Stimulated activated CD4-positive, alpha-beta T cell treated with anti-CD3 and anti-CD28 coated beads, Interleukin-1b, Interleukin-23, amount 100 ng/mL, for 24 hours (primary cell): ENCODE results near the gene RET.

Source experiments
- DNase-seq, 4 experiments: peaks; one replicate each; pipeline ENCODE4 v3.0.0-alpha.2; 2020; ENCODE audit warnings: low read depth in 4 of 4, low spot score in 1 of 4

Gene RET

DNA sequence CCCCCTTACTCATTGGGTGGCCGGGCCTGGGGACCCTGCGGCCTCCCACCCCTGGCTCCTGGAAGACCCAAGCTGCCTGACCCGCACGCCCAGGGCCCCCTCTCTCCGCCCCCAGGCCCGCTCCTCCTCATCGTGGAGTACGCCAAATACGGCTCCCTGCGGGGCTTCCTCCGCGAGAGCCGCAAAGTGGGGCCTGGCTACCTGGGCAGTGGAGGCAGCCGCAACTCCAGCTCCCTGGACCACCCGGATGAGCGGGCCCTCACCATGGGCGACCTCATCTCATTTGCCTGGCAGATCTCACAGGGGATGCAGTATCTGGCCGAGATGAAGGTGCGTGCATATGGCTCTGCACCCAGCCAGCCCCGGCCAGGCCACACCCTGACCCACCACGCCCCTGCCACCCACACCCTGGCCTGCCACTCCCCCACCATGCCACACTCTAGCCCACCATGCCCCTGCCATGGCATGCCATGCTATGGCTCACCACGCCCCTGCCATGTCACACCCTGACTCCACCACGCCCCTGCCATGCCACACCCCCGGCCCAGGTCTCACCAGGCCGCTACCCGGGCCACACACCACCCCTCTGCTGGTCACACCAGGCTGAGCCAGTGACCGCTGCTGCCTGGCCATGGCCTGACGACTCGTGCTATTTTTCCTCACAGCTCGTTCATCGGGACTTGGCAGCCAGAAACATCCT is 42.7 kb downstream of the RET start:
- no peak for DNase-seq

DNA sequence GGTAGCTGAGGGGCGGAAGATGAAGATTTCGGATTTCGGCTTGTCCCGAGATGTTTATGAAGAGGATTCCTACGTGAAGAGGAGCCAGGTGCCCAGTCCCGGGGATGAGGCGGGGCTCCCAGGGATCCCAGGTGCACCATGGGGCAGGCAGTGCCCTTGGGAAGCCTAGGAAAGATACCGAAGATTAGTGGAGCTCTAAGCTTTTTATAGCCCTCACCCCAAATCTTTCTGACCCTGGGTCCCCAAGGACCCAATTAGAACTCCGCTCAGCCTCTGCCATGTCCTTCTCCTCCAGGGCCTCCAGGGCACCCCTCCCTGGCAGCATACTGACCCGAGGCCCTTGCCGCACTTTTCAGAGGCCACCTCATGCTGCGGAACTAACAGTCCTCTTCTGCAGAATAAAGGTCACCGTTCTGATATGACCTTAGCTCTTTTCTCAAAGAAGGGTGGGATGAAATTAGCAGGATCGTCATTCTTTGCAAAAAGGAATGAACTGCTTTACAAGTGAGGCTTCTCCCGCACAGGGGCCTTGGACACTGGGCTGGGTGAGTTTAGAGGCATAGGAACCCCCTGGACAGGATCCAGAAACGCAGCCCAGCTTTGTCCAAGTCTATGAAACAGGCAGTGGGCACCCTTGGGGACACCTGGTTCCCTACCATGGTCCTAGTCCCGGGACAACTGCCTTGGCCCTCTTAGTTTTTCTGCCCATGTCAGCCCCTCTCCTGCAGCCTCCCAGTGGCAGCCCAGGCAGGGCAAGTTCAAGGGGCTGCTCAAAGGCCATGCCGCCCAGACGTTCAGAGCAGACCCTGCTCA is 43.5 kb downstream of the RET start:
- no peak for DNase-seq

DNA sequence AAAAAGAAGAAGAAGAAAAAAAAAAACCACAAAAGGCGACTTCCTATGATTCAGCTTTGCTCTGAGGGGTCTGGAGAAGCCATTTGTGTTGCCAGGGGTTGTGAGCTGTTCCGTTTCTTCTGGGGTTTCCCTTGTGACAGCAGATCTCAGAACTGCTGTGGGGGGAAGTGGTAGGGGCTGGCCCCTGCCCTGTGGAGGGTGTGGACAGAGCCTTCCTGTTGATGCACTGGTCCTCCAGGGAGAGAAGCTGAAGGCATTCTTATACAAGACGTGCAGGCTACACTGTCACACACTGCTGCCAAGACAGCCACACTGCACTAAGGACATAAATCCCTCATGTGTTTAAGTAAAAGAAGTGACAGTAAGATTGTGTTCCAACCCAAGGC is 44.1 kb downstream of the RET start:
- DNase-seq: peak in 1 of 4 experiments; percentile 43

DNA sequence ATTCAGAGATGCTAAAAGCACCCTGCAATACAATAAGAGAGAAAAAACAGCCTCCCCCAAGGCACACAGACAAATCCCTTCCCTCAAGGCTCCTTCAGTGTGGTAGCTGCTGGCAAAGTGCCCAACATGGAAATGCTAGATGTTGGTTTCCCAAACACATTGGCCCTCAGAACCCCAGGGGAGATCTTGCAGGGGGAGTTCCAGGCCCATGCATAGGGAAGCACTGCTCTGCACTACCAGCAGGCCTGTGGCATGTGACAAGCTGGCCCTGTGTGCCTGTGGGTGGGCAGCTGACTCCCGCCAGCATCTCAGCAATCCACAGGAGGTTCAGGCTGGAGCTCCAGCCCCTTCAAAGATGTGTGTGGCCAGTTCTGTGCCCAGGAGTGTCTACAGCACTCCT is 44.6 kb downstream of the RET start:
- no peak for DNase-seq

DNA sequence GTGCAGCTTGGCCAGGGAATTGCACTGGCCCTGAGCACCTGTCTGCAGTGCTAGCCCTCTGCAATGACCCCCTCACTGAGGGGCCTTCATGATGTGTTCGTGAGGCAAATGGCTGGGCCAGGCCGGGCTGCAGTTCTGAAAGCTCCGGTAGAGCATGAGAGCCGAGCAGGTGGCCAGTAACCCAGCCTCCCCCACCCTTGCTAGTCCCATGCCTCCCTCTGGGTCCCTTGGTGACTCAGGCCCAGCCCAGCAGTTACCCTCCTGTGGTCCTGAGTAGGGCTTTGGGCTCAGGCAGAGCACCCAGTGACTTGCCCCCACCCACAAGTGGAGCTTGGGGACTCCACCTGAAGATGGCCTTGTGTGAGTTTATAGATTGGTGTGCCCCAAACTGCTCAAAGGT is 45.2 kb downstream of the RET start:
- DNase-seq: no peak

DNA sequence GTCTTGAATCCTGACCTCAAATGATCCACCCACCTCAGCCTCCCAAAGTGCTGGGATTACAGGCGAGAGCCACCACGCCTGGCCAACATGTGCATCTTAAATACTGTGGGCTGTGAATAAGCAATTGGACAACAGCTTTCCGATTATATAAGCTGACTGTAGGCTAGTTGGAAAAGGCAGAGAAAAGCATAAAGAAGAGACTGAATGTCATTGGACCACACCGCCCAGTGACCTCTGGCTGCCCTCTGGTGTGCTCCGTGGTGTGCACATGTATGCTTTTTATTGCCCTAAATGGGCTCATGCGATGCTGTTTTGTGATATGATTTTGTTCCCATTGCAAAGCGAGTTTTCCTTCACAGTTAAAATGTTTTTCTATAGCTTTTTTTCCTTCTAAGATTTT is 46.0 kb downstream of the RET start:
- DNase-seq: no peak

DNA sequence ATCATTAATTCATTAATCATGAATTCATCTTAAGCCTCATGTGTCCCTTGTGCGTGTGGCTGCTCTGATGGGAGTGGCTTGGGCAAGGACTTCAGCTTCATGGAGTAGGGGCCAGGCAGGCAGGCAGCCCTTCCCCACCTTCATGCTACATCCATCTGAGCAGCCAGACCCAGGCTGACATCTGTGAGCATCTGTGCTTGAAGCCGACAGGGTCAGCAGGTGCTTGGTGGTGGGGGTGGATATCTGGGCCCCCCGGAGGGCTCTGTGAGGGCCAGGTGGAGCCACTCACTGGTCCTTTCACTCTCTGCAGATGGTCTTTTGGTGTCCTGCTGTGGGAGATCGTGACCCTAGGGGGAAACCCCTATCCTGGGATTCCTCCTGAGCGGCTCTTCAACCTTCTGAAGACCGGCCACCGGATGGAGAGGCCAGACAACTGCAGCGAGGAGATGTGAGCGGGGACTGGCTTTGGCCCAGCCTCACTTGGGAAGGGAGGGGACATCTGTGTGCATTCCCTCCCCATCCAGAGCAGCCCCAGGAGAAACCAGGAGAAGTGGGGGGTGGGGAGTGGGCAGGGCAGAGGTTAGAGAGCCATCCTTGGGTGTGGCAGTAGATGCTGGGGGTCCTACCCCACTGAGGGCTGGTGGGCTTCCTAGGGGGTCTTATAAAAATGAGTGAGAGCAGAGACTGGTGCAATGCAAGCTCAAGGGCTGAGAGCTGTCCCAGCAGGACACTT is 46.7 kb downstream of the RET start:
- no peak for DNase-seq

DNA sequence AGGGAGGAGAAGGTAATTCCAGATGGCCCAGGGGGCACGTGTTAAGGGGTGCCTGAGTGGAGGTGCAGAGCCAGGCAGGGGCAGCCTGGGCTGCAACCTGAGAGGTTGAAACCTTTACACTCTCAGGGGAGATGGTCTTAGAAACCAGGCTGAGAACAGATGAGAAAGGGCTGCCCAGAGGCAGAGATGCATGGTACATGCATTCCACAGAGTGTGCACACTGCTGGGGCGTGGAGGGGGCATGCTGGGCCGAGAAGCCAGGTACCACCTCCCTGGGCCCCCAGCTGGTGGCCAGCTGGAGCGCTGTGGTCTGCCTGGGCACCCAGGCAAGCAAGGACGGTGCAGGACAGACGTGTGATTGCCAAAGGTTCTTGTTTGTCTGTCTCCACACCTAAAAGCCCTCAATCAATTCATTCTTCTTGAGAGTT is 47.2 kb downstream of the RET start:
- no peak for DNase-seq

DNA sequence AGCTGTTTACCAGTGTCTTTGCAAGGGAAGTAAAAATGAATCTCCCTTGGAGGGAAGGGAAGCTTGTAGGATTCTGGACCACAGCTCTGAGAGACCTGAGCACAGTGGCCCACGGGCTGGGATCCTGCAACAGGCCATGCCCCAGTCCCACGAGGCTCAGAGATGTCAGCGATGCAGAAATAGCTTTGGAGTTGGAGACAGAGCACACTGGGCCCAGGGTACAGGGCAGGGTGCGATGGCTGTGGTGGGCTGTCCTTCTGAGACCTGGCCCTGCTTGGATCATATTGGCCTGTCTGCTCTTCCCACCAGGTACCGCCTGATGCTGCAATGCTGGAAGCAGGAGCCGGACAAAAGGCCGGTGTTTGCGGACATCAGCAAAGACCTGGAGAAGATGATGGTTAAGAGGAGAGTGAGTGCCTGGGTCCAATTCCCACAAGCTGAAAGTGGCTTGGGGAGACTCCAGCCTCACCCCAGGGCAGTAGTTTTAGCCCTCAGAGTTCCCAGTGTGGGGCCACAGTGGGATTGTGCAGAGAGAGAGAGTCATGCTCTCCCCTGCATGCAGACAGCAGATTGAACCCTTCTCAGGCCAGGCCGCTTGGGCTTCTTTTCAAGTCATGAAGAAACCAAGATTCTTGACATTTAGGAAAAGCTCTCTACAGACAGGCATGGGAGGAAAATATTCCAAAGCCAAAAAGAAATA is 47.9 kb downstream of the RET start:
- DNase-seq: no peak

DNA sequence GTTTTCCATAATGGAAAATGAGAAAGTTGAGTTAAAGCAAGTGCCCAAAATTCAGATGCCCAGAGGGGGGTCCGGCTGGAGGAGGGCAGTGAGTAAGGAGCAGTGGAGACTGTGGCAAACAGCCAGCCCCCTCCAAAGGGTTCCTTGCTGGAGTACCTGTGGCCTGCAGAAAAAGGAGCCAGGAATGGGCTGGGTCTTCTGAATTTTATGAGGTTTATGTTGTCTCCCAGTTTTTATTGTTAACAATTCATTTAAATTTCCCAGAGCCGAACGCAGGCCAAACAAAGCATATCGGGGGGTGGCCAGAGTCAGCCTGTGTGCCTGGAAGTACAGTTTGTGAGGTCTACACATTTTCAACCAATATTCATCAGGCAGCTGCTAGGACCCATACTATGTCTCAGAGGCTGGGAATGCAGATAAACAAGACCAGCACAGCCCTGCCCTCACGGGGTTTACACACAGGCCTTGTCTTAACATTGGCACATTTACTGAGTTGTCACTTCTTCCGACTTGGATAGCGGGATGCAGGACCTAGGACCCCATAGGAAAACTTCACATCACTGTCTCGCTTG is 48.5 kb downstream of the RET start:
- no peak for DNase-seq

DNA sequence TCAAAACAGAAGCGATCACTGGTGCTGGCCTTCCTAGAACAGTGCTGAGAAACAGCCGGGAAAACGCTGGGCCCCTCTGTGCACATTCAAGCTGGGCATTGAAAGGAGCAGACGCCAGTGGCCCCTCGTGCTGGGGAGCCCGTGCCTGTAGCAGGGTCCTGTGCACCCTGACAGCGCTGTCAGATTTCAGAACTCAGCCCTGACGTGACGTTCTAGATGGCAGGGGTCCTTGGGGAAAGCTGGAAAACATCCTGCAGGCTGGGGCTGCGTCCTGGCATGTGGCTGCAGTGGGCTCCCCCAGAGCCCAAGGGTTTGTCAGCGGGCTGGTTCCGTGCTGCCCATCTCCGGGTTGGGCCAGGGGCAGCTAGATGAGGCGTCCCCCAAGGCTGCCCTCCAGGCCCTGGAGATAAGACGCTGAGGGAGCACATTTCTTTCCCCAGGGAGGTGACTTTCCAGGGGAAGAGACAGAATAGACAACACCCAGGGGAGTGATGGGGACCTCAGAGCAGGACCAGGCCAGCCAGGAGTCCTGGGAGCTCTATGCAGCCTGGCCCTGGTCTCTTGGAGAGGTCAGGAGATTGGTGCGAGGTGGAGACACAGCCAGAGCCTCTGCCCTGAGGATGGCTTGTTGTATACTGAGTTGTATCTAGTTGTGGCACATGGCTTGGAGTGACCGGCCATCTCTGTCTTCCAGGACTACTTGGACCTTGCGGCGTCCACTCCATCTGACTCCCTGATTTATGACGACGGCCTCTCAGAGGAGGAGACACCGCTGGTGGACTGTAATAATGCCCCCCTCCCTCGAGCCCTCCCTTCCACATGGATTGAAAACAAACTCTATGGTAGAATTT is 49.2 kb downstream of the RET start:
- no peak for DNase-seq

DNA sequence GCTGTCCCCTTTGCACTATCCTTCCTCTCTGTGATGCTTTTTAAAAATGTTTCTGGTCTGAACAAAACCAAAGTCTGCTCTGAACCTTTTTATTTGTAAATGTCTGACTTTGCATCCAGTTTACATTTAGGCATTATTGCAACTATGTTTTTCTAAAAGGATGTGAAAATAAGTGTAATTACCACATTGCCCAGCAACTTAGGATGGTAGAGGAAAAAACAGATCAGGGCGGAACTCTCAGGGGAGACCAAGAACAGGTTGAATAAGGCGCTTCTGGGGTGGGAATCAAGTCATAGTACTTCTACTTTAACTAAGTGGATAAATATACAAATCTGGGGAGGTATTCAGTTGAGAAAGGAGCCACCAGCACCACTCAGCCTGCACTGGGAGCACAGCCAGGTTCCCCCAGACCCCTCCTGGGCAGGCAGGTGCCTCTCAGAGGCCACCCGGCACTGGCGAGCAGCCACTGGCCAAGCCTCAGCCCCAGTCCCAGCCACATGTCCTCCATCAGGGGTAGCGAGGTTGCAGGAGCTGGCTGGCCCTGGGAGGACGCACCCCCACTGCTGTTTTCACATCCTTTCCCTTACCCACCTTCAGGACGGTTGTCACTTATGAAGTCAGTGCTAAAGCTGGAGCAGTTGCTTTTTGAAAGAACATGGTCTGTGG is 50.0 kb downstream of the RET start:
- no peak for DNase-seq

DNA sequence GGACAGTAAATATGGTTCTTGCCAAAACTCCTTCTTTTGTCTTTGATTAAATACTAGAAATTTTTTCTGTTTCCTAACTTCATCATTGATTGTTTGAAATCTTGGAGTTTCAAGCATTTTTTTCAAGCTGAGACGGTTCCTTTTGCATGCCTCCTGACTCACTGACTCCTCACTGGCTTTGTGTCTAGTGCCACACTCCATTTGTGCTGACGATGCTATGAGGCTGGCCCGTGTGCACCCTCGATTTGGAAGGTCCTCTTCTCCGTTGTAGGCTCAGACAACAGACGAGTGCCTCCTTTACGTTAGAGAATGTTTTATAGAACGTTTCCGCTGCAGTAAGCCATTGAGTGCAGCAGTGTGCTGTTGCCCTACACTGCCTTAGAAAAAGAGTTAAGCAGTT is 50.6 kb downstream of the RET start:
- DNase-seq: no peak

DNA sequence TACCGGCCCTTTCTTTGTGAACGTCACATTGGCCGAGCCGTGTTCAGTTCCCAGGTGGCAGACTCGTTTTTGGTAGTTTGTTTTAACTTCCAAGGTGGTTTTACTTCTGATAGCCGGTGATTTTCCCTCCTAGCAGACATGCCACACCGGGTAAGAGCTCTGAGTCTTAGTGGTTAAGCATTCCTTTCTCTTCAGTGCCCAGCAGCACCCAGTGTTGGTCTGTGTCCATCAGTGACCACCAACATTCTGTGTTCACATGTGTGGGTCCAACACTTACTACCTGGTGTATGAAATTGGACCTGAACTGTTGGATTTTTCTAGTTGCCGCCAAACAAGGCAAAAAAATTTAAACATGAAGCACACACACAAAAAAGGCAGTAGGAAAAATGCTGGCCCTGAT is 51.5 kb downstream of the RET start:
- no peak for DNase-seq

DNA sequence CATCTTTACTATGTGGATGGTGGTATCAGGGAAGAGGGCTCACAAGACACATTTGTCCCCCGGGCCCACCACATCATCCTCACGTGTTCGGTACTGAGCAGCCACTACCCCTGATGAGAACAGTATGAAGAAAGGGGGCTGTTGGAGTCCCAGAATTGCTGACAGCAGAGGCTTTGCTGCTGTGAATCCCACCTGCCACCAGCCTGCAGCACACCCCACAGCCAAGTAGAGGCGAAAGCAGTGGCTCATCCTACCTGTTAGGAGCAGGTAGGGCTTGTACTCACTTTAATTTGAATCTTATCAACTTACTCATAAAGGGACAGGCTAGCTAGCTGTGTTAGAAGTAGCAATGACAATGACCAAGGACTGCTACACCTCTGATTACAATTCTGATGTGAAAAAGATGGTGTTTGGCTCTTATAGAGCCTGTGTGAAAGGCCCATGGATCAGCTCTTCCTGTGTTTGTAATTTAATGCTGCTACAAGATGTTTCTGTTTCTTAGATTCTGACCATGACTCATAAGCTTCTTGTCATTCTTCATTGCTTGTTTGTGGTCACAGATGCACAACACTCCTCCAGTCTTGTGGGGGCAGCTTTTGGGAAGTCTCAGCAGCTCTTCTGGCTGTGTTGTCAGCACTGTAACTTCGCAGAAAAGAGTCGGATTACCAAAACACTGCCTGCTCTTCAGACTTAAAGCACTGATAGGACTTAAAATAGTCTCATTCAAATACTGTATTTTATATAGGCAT is 52.3 kb downstream of the RET start:
- no peak for DNase-seq

DNA sequence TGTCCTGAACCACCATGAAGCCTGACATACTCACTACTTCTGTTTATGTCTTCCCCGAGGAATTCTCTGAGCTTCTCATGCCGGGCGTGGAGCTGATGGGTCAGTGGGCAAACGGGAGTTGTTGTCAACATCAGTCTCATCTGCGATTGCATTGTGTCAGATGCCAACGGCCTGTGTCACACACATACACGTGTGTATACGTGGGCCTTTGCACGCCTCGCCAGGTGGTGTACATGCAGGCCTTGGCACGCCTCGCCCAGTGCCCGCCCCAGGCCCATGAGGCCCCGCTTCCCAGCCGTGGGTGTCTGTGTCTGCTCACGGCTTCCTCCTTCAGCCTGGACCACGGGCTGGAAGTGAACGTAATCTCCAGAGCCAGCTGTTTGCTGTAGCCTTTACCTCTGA is 53.9 kb downstream of the RET start:
- no peak for DNase-seq

DNA sequence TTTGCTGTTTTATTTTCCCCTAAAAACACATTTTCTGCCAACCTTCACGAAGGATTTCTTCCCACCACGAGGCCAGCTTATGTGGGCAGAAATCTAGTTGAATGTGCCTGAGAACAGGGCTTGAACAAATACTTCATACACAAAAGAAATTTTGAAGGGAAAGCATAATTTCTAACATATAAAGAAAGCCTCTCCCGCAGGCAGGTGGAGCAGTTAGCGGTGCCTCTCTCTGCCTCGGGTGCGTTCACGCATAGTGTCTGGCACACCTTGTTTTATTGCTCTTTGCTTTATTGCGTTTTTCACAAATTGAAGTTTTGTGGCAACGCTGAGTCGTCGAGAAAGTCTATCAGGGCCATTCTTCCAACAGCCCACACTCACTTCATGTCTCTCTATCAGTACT is 54.4 kb downstream of the RET start:
- DNase-seq: no peak

DNA sequence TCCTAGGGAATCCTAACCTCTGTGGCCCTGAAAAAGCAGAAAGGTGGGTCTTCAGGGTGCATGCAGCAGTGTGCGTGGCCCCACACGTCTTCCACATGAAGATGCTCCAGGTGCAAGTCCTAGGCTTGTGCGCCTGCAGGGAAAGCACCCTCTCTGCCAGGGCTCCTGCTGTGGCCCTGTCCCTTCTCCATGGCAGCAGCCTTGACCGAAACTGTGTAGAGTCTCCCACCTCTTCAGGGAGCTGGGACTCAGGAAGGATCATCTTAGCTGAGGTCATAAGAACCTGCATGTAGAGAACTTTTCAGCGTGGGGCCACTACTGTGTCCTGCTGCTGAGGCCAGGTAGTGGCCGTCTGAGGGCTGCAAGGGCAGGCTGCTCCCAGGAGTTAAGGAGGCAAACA is 55.0 kb downstream of the RET start:
- DNase-seq: no peak
